Trophoblast cell (in vitro differentiated cells and primary cell): ENCODE measurements around the gene AGAP1.

Experiments
- DNase-seq, 2 donors: peaks; one replicate each; pipeline ENCODE4 v3.0.0-alpha.2; 2016
- H2AFZ ChIP-seq: 2 replicates; pipeline ENCODE4 v1.6.1; 2013; ENCODE audit warnings: low read length, moderate library complexity, mild to moderate bottlenecking; ENCODE audit not compliant: insufficient read depth, poor library complexity
- H2AK5ac ChIP-seq: 2 replicates; pipeline ENCODE4 v1.6.1; 2013; ENCODE audit warnings: mild to moderate bottlenecking, low read length
- H2BK120ac ChIP-seq: 2 replicates; pipeline ENCODE4 v1.6.1; 2013; ENCODE audit warnings: low read length, mild to moderate bottlenecking, moderate library complexity; ENCODE audit not compliant: insufficient read depth, poor library complexity
- H2BK12ac ChIP-seq: 2 replicates; pipeline ENCODE4 v1.6.1; 2013; ENCODE audit warnings: mild to moderate bottlenecking, low read length, moderate library complexity
- H2BK5ac ChIP-seq: 2 replicates; pipeline ENCODE4 v1.6.1; 2013; ENCODE audit warnings: low read length, low read depth, moderate library complexity, mild to moderate bottlenecking; ENCODE audit not compliant: poor library complexity
- H3K14ac ChIP-seq: 2 replicates; pipeline ENCODE4 v1.6.1; 2013; ENCODE audit warnings: mild to moderate bottlenecking, low read length
- H3K18ac ChIP-seq: 2 replicates; pipeline ENCODE4 v1.6.1; 2013; ENCODE audit warnings: mild to moderate bottlenecking, low read length
- H3K23ac ChIP-seq: 2 replicates; pipeline ENCODE4 v1.6.1; 2013; ENCODE audit warnings: low read length
- H3K27ac ChIP-seq: 2 replicates; pipeline ENCODE4 v1.5.1; 2013; ENCODE audit warnings: low read depth, mild to moderate bottlenecking, inconsistent platforms, low read length, moderate library complexity
- H3K27me3 ChIP-seq: 2 replicates; pipeline ENCODE4 v1.6.1; 2013; ENCODE audit warnings: inconsistent platforms, mild to moderate bottlenecking, low read length, moderate library complexity; ENCODE audit not compliant: insufficient read depth
- H3K36me3 ChIP-seq, 2 experiments: 1 replicate in 1 of 2; 2 replicates in 1 of 2; pipeline ENCODE4 v1.6.1; 2013; ENCODE audit warnings: low read length in 2 of 2, mild to moderate bottlenecking in 2 of 2, moderate library complexity in 1 of 2; ENCODE audit not compliant: insufficient read depth in 2 of 2, control insufficient read depth in 1 of 2
- H3K4ac ChIP-seq: 2 replicates; pipeline ENCODE4 v1.6.1; 2013; ENCODE audit warnings: low read depth, mild to moderate bottlenecking, low read length, moderate library complexity
- H3K4me1 ChIP-seq, 2 experiments: 1 replicate in 1 of 2; 2 replicates in 1 of 2; pipeline ENCODE4 v1.6.1; 2013; ENCODE audit warnings: low read length in 2 of 2, mild to moderate bottlenecking in 2 of 2, moderate library complexity in 1 of 2; ENCODE audit not compliant: insufficient read depth in 2 of 2, control insufficient read depth in 1 of 2
- H3K4me2 ChIP-seq: 2 replicates; pipeline ENCODE4 v1.6.1; 2013; ENCODE audit warnings: inconsistent platforms, mild to moderate bottlenecking, low read length, moderate library complexity
- H3K4me3 ChIP-seq: 2 replicates; pipeline ENCODE4 v1.5.1; 2013; ENCODE audit warnings: mild to moderate bottlenecking, low read depth, low read length, inconsistent platforms
- H3K79me1 ChIP-seq: one replicate; pipeline ENCODE4 v1.6.1; 2013; ENCODE audit warnings: low read length
- H3K79me2 ChIP-seq: 2 replicates; pipeline ENCODE4 v1.6.1; 2013; ENCODE audit warnings: low read length, mild to moderate bottlenecking; ENCODE audit not compliant: control insufficient read depth, insufficient read depth, poor library complexity
- H3K9ac ChIP-seq: 2 replicates; pipeline ENCODE4 v1.6.1; 2013; ENCODE audit warnings: mild to moderate bottlenecking, low read length
- H3K9me3 ChIP-seq: 2 replicates; pipeline ENCODE4 v1.6.1; 2013; ENCODE audit warnings: low read depth, mild to moderate bottlenecking, control low read depth, inconsistent platforms, low read length; ENCODE audit not compliant: insufficient read depth
- H4K12ac ChIP-seq: 2 replicates; pipeline ENCODE4 v1.6.1; 2013; ENCODE audit warnings: low read depth, mild to moderate bottlenecking, low read length, moderate library complexity
- H4K8ac ChIP-seq: 2 replicates; pipeline ENCODE4 v1.6.1; 2013; ENCODE audit warnings: low read depth, mild to moderate bottlenecking, low read length, moderate library complexity
- H4K91ac ChIP-seq: one replicate; pipeline ENCODE4 v1.6.1; 2013; ENCODE audit warnings: low read depth, mild to moderate bottlenecking, low read length, moderate library complexity
- WGBS: extraction: QIAGEN DNeasy Blood & Tissue Kit; methylation state at CpG from one replicate; pipeline ENCODE4 v1.1.7; 2013; ENCODE audit warnings: missing lambda C conversion rate; ENCODE audit not compliant: insufficient read length, insufficient coverage; ENCODE audit errors: extremely low coverage; 5-methylcytosine and 5-hydroxymethylcytosine counted together

The AGAP1 gene

DNA sequence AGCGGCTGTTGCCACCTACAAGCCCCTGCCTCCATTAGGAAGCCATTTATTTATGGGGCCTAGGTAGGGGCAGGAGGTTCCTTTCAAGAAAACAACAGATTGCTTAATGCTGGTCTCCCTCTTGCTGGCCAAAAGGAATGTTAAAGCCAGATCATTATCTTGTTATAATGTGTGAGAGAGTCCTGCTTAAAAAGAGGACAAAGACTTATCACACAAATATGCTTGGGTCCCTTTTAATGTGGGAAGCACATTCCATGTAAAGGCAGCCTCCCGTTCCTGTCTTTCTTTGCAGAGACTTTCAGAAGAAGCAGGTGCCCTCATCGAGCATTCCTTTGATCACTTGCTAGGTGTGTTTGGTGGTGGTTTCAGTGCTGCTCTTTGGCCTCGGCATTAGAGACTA, 76.4 kb downstream of the AGAP1 start:
- no peak overlapping the region for H3K18ac ChIP-seq
- peaks cover 4% of the 10 kb centered on the region for H3K9me3 ChIP-seq
- WGBS = no CpG with 5 or more reads among the region's 4 CpGs
- peaks cover 5% of the 10 kb centered on the region for H3K79me2 ChIP-seq
- H3K27ac ChIP-seq = peak overlapping the region; percentile 32
- no peak overlapping the region for H2BK12ac ChIP-seq
- no peak overlapping the region for H4K91ac ChIP-seq
- peaks cover 9% of the 10 kb centered on the region for H3K79me1 ChIP-seq
- no peaks in the 10 kb centered on the region for H3K27me3 ChIP-seq
- H3K36me3 ChIP-seq = peaks cover 2 to 3% of the 10 kb centered on the region in 2 experiments
- H2AFZ ChIP-seq = no peak overlapping the region
- no peak overlapping the region for H3K4ac ChIP-seq
- no peak overlapping the region for H3K14ac ChIP-seq
- no peak overlapping the region for H3K9ac ChIP-seq
- H2BK120ac ChIP-seq = no peak overlapping the region
- peak; percentile 86 to 97 for DNase-seq
- H3K23ac ChIP-seq = no peak overlapping the region
- H2BK5ac ChIP-seq = no peak overlapping the region
- no peak overlapping the region for H4K8ac ChIP-seq
- peak overlapping the region; percentile 1 for H3K4me2 ChIP-seq
- H3K4me3 ChIP-seq = no peak overlapping the region
- H2AK5ac ChIP-seq = no peak overlapping the region
- no peak overlapping the region for H4K12ac ChIP-seq
- peaks cover 25 to 28% of the 10 kb centered on the region in 2 experiments for H3K4me1 ChIP-seq

DNA sequence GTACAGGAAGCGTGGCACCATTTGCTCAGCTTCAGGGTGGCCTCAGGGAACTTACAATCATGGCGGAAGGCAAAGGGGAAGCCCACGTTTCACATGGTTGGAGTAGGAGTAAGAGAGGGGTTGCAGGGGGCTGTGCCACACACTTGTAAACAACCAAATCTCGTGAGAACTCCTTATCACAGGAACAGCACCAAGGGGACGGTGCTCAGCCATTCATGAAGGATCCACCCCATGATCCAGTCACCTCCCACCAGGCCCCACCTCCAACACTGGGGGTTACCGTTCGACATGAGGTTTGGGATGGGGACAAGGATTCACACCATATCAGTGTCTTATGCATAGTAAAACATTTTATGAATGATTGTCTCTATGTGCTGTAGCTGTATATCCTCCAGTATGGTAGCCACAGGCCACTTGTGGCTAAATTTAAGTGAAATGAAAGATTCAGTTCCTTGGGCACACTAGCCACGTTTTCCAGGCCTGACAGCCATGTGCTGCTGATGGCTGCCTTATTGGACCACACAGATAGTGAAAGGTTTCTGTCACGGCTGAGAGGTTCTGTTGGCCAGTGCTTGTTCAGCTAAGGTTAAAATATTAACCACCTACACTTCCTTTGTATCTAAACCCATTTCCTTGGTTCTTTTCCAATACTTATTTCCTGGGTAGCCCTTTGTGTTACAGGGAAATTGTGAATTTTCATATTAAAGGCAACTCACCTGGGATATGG, 77.3 kb downstream of the AGAP1 start:
- Histone ChIP-seq H4K91ac (no peak overlapping the region), H4K8ac (no peak overlapping the region), H3K4me3 (no peak overlapping the region), H3K79me2 (peaks cover 7% of the 10 kb centered on the region), H2BK120ac (no peak overlapping the region), H3K4ac (no peak overlapping the region), H2BK12ac (no peak overlapping the region), H3K36me3 (peaks cover 2 to 3% of the 10 kb centered on the region in 2 experiments), H4K12ac (no peak overlapping the region), H2AK5ac (no peak overlapping the region), H3K79me1 (peaks cover 11% of the 10 kb centered on the region), H3K9ac (no peak overlapping the region), H3K27me3 (no peaks in the 10 kb centered on the region), H3K4me1 (peaks cover 31 to 33% of the 10 kb centered on the region in 2 experiments), H2AFZ (no peak overlapping the region), H2BK5ac (no peak overlapping the region), H3K14ac (peak overlapping the region; percentile 4), H3K27ac (peak overlapping the region; percentile 27), H3K9me3 (peaks cover 4% of the 10 kb centered on the region), H3K4me2 (no peak overlapping the region), H3K23ac (no peak overlapping the region), H3K18ac (peak overlapping the region; percentile 43)
- DNase-seq = no peak
- no CpG with 5 or more reads among the region's 9 CpGs for WGBS

DNA sequence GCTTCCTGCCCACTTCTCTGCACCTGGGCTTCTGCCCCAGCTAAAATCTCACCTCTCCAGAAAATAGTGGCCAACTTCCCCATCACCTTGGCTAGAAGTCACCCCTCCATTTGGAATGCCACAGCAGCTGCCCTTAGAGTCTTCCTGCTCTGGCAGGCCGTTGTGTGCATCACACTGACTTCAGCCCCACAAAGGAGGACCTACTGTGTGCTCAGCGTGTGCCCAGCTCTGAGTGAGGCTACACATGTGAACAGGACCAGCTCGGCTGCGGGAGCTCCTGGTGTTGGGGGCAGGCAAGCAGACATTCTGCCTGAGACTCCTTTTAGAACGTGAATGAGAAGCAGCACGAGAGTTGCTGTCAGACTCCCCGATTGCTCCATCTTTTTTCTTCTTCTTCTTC, 78.7 kb downstream of the AGAP1 start:
- no CpG with 5 or more reads among the region's 7 CpGs for WGBS
- H3K4me3 ChIP-seq = no peak overlapping the region
- H3K18ac ChIP-seq = peak overlapping the region; percentile 62
- no peak overlapping the region for H2AK5ac ChIP-seq
- H3K79me1 ChIP-seq = peaks cover 11% of the 10 kb centered on the region
- H3K9me3 ChIP-seq = peaks cover 4% of the 10 kb centered on the region
- H3K27ac ChIP-seq = no peak overlapping the region
- no peaks in the 10 kb centered on the region for H3K27me3 ChIP-seq
- no peak overlapping the region for H3K23ac ChIP-seq
- no peak overlapping the region for H4K12ac ChIP-seq
- no peak overlapping the region for H4K8ac ChIP-seq
- peaks cover 45 to 46% of the 10 kb centered on the region in 2 experiments for H3K4me1 ChIP-seq
- no peak overlapping the region for H4K91ac ChIP-seq
- peaks cover 2 to 3% of the 10 kb centered on the region in 2 experiments for H3K36me3 ChIP-seq
- no peak overlapping the region for H3K4me2 ChIP-seq
- no peak overlapping the region for H3K14ac ChIP-seq
- H2BK120ac ChIP-seq = no peak overlapping the region
- no peak overlapping the region for H3K9ac ChIP-seq
- H2BK12ac ChIP-seq = no peak overlapping the region
- no peak overlapping the region for H2BK5ac ChIP-seq
- H2AFZ ChIP-seq = no peak overlapping the region
- no peak for DNase-seq
- no peak overlapping the region for H3K4ac ChIP-seq
- H3K79me2 ChIP-seq = peaks cover 7% of the 10 kb centered on the region

DNA sequence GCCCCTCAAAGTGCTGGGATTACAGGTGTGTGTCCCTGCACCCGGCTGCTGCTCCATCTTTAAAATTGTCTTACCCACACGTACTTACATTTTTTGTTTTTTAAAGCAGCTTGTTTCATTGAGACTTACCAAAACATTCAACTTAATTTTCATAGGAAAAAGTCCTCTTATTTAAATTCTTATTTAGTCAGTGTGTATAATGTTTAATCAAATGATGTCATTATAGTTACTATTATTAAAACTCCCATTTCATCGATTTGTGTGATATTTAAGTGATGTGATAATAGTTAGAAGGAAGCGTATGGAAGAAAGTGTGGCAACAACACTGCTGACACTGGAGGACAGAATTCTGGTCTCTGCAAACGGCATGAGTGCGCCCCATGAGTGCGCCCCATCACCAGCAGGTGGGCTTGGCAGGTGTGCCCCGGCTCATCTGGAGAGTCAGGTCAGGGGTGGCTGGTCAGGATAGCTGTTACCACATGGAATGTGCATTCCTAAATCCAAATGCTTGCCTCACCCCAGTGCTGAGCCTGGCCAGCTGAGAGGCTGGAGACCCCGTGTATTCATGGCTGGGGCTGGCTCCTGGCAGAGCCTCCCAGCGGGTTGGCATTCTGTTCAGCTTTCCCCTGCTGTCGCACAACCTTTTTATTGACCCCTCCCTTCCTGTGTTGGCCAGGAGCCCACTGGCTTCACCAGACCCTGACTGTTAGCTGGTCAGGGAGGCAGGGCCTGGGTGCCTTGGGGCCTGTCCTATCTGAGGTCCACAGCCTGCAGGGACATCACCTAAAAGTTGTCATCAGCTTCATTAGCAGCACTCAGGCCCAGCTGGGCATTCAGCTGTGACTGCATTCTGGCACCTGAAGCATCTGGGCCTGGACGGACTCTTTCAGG, 79.7 kb downstream of the AGAP1 start:
- Histone ChIP-seq H3K9me3 (peaks cover 1% of the 10 kb centered on the region), H4K12ac (no peak overlapping the region), H3K9ac (no peak overlapping the region), H3K23ac (no peak overlapping the region), H3K4me1 (peaks cover 47 to 48% of the 10 kb centered on the region in 2 experiments), H3K4me3 (no peak overlapping the region), H3K18ac (peak overlapping the region; percentile 85), H2BK120ac (no peak overlapping the region), H3K79me1 (peaks cover 15% of the 10 kb centered on the region), H3K27me3 (no peaks in the 10 kb centered on the region), H3K79me2 (peaks cover 11% of the 10 kb centered on the region), H2BK12ac (peak overlapping the region; percentile 63), H3K27ac (no peak overlapping the region), H3K14ac (no peak overlapping the region), H3K4me2 (no peak overlapping the region), H2BK5ac (no peak overlapping the region), H4K8ac (no peak overlapping the region), H3K4ac (peak overlapping the region; percentile 68), H4K91ac (peak overlapping the region; percentile 19), H3K36me3 (no peaks in the 10 kb centered on the region), H2AFZ (no peak overlapping the region), H2AK5ac (peak overlapping the region; percentile 1)
- no CpG with 5 or more reads among the region's 12 CpGs for WGBS
- no peak for DNase-seq
